OCI-LY3 (cell line): Measurements from ENCODE around the gene CBL.

ENCODE experiments used
- CTCF ChIP-seq: fragments of 200-600, 300-600 bp; sonication (generic); IDR thresholded peaks from 2 replicates; pipeline ENCODE4 v1.5.1; 2014; ENCODE audit warnings: antibody characterized with exemption, low read length, low read depth
- EZH2phosphoT487 ChIP-seq: fragments of 200-600 bp; shearing (Covaris generic); IDR thresholded peaks from 2 replicates; pipeline ENCODE4 v1.6.1; 2018; ENCODE audit warnings: antibody characterized with exemption, mixed run types, low read depth

GRCh38 chr11:119169282-119169719, 36.8 kb upstream of the CBL start:
- TF ChIP-seq CTCF (no peak), EZH2phosphoT487 (no peak)
